Fibroblast of skin of left quadriceps (primary cell): ENCODE results near the gene ACO2.
"Not testable (repeated sequence)": the region's sequence is repeated elsewhere in the genome, so short reads cannot be mapped to it uniquely, and the experiment has no call there.

Experiments
- DNase-seq, 2 experiments: peaks; one replicate each; pipeline ENCODE4 v3.0.0-alpha.2; 2013; ENCODE audit warnings: low read depth in 2 of 2

The ACO2 gene

GRCh38 chr22:41468381-41469217, at the start of gene ACO2, which contains the start of gene PHF5A:
Gene ACO2, plus strand, starts transcription at chr22:41469117. Its CDS starts 30 bp downstream, at chr22:41469147.
Gene PHF5A, minus strand, starts transcription at chr22:41468692. Its CDS starts 39 bp downstream, at chr22:41468653.
- DNase-seq = peak; percentile 96

- DNase-seq = no peak
Measured at GRCh38 chr22:41425660-41426365, 43.1 kb upstream of the ACO2 start.

GRCh38 chr22:41429232-41429950, 39.5 kb upstream of the ACO2 start:
- DNase-seq = no peak

GRCh38 chr22:41429951-41430332, 39.0 kb upstream of the ACO2 start:
- DNase-seq = no peak

- no peak for DNase-seq
Measured at GRCh38 chr22:41431656-41432055, 37.3 kb upstream of the ACO2 start.

- DNase-seq = not testable (repeated sequence)
Measured at GRCh38 chr22:41433480-41433879, 35.4 kb upstream of the ACO2 start.

- DNase-seq = not testable (repeated sequence)
Measured at GRCh38 chr22:41434361-41435003, 34.4 kb upstream of the ACO2 start.

GRCh38 chr22:41435560-41435959, 33.4 kb upstream of the ACO2 start:
- DNase-seq = no peak

GRCh38 chr22:41436322-41437113, 32.4 kb upstream of the ACO2 start:
- no peak for DNase-seq

- DNase-seq = no peak
Measured at GRCh38 chr22:41437198-41437597, 31.7 kb upstream of the ACO2 start.

GRCh38 chr22:41440511-41440910, 28.4 kb upstream of the ACO2 start:
- DNase-seq = not testable (repeated sequence)

- DNase-seq = no peak
Measured at GRCh38 chr22:41442240-41442792, 26.6 kb upstream of the ACO2 start.

GRCh38 chr22:41444360-41445128, 24.4 kb upstream of the ACO2 start:
- peak; percentile 95 for DNase-seq

- DNase-seq = no peak
Measured at GRCh38 chr22:41445129-41446056, 23.5 kb upstream of the ACO2 start.

- DNase-seq = no peak
Measured at GRCh38 chr22:41446057-41446501, 22.8 kb upstream of the ACO2 start.

- DNase-seq = peak; percentile 89 to 90
Measured at GRCh38 chr22:41446639-41447434, 22.1 kb upstream of the ACO2 start, which contains the start of gene TOB2. Gene TOB2, minus strand, starts transcription at chr22:41446801. Its CDS starts 9,456 bp downstream, at chr22:41437345.

GRCh38 chr22:41447435-41448188, 21.3 kb upstream of the ACO2 start:
- peak in 1 of 2 experiments; percentile 18 for DNase-seq
